Kidney (tissue), 14 donors: ENCODE results near the gene PAK1. TPM values are rescaled to one million over a fixed set of nuclear protein-coding genes. Genes with fewer than 3 reads are reported as not detected.

ENCODE experiments used
- DNase-seq, 5 donors: peaks; one replicate each; pipeline ENCODE4 v3.0.0-alpha.2; 2013 to 2020
- FAIRE-seq: peaks from 2 replicates; lab custom pipeline; 2012; peaks lifted over from hg19 to GRCh38; lab: Jason Lieb, UNC
- H3K27ac ChIP-seq, 2 donors: one replicate each; pipeline ENCODE4 v1.7.0; 2013; ENCODE audit warnings: low read depth in 2 of 2, low read length in 2 of 2, inconsistent platforms in 1 of 2
- H3K27me3 ChIP-seq: one replicate; pipeline ENCODE4 v1.7.1; 2013; ENCODE audit warnings: low read length, inconsistent platforms; ENCODE audit not compliant: control insufficient read depth, insufficient read depth
- H3K36me3 ChIP-seq, 3 donors: one replicate each; pipeline versions ENCODE4 v1.7.0 to v1.7.1; 2013; ENCODE audit warnings: low read length in 3 of 3, control low read depth in 1 of 3, inconsistent platforms in 1 of 3; ENCODE audit not compliant: insufficient read depth in 3 of 3, control insufficient read depth in 2 of 3
- H3K4me1 ChIP-seq, 3 donors: one replicate each; pipeline versions ENCODE4 v1.7.0 to v1.7.1; 2013; ENCODE audit warnings: low read length in 3 of 3, inconsistent platforms in 1 of 3, low read depth in 1 of 3; ENCODE audit not compliant: control insufficient read depth in 2 of 3, insufficient read depth in 2 of 3
- H3K4me3 ChIP-seq, 3 donors: one replicate each; pipeline versions ENCODE4 v1.7.0 to v1.8.1; 2013; ENCODE audit warnings: low read length in 3 of 3, control low read depth in 1 of 3, inconsistent platforms in 1 of 3
- H3K9ac ChIP-seq, 3 donors: one replicate each; pipeline versions ENCODE4 v1.7.0 to v1.7.1; 2013; ENCODE audit warnings: low read length in 3 of 3, control low read depth in 1 of 3, inconsistent platforms in 1 of 3
- H3K9me3 ChIP-seq, 3 donors: one replicate each; pipeline versions ENCODE4 v1.7.0 to v1.7.1; 2013; ENCODE audit warnings: low read length in 3 of 3, control low read depth in 1 of 3, inconsistent platforms in 1 of 3; ENCODE audit not compliant: control insufficient read depth in 2 of 3, insufficient read depth in 1 of 3
- intact Hi-C: fragments of 100-400 bp; cut with DNase I; formaldehyde crosslinking; loops from one replicate; pipeline ENCODE4 v1.11.1; 2022
- polyA plus RNA-seq: library from polyadenylated mRNA; stranded (reverse); fragments of 350-450 nt; fragmentation: Illumina TruSeq; extraction: RNeasy Lipid Tissue Mini Kit (QIAGEN cat#74804); gene quantifications from one replicate; pipeline ENCODE4 v1.2.3, GENCODE V29; 2014; ENCODE audit warnings: low read depth, low replicate concordance; ENCODE audit not compliant: insufficient read depth
- total RNA-seq: library from RNA; stranded (reverse); fragmentation: NEBNext Ultra II Directional; extraction: Animal tissue kit (Norgen Biotek cat#: 25700); gene quantifications from one replicate; pipeline ENCODE4 v1.2.1, GENCODE V29; 2021
- TF ChIP-seq, protein P1 (sequence below): IDR thresholded peaks from 3 replicates; pipeline ENCODE4 v1.5.1; 2012; ENCODE audit warnings: mild to moderate bottlenecking, moderate library complexity, borderline replicate concordance; ENCODE audit not compliant: insufficient read depth; ENCODE audit errors: extremely low read depth
- donor health status: control.
- donor health status: control.
- donor health status: control.
- donor health status: control.
- donor health status: control.
- donor health status: DM: yes; HTN: yes; CAD: no.
- donor health status: Normal renal cell carcinoma (clear cell type).

The PAK1 gene
- total and polyA plus RNA-seq, 2 donors from 2014 or later = 22.2 to 29.1 TPM

DNA sequence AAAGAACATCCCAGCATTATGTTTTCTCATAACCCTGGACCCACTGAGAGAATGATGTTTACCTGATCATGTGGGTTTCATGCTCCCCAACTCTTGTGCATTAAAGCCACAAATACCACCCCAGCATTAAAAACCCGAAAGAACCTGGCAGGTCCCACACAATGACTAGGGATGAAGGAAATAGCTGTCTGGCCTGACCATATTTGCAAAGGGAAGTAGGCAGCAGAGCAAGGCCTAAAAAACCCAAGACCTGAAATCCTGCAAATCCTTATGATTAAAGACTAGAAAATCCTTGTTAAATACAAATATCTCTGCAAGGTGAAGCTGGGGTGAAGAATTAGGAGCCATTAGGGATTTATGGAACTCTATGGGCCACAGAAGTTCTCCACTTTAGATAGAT, 23.7 kb downstream of the PAK1 start:
- intact Hi-C loops = no loop called here
- DNase-seq (no peak), FAIRE-seq (no peak)
- Histone ChIP-seq H3K36me3 (no peaks in the 10 kb centered on the region), H3K4me3 (no peak overlapping the region), H3K27me3 (no peaks in the 10 kb centered on the region), H3K4me1 (no peaks in the 10 kb centered on the region), H3K9me3 (no peaks in the 10 kb centered on the region), H3K9ac (no peak overlapping the region), H3K27ac (no peak overlapping the region)
- TF ChIP-seq, protein P1, sequence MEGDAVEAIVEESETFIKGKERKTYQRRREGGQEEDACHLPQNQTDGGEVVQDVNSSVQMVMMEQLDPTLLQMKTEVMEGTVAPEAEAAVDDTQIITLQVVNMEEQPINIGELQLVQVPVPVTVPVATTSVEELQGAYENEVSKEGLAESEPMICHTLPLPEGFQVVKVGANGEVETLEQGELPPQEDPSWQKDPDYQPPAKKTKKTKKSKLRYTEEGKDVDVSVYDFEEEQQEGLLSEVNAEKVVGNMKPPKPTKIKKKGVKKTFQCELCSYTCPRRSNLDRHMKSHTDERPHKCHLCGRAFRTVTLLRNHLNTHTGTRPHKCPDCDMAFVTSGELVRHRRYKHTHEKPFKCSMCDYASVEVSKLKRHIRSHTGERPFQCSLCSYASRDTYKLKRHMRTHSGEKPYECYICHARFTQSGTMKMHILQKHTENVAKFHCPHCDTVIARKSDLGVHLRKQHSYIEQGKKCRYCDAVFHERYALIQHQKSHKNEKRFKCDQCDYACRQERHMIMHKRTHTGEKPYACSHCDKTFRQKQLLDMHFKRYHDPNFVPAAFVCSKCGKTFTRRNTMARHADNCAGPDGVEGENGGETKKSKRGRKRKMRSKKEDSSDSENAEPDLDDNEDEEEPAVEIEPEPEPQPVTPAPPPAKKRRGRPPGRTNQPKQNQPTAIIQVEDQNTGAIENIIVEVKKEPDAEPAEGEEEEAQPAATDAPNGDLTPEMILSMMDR = no peak

DNA sequence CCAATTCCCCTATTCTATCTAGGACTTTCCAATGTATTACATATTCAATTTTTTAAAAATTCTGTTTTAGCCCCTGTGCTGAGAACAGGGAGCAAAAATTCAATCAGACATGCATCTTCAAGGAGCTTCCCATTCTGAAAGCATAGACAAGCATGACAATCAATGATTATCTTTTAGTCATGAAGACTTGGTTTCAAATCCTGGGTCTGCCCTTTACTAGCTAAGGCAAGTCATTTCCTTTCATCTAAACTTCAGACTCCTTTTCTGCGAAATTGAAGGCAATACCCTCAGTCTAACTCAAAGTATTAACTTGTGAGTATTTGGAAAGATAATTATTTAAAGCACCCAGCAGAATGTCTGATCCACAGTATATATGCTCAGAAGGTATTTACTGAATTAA, 24.1 kb downstream of the PAK1 start:
- TF ChIP-seq, protein P1 = no peak
- Histone ChIP-seq H3K4me1 (no peaks in the 10 kb centered on the region), H3K27ac (no peak overlapping the region), H3K9ac (no peak overlapping the region), H3K9me3 (no peaks in the 10 kb centered on the region), H3K4me3 (no peak overlapping the region), H3K36me3 (no peaks in the 10 kb centered on the region), H3K27me3 (no peaks in the 10 kb centered on the region)
- DNase-seq (no peak), FAIRE-seq (no peak)
- intact Hi-C loops = no loop called here

DNA sequence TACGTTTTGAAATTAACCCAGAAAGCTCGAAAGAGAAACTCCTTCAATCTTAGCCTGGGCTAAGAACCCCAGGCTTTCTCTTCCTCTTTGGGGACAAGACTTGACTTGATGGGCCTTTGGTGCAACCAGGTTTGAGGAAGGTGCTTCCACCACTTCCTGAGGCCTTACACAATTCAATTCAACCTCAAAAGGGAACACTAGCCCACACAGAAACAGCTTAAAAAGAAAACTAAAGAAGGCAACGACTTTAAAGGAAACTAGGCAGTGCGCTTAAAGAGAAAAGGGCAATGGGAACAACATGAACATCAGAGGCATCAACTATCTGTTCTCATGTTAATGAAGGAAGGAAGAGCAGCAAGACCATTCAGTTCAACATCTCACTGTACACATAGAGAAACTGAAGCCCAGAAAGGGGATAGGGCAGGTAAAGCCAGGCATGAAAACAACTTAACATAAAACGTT, 24.8 kb downstream of the PAK1 start:
- TF ChIP-seq, protein P1 = no peak
- no peak overlapping the region for H3K27ac ChIP-seq
- intact Hi-C loops = no loop called here
- no peaks in the 10 kb centered on the region for H3K4me1 ChIP-seq
- FAIRE-seq (no peak), DNase-seq (no peak)
- no peak overlapping the region for H3K9ac ChIP-seq
- H3K36me3 ChIP-seq = no peaks in the 10 kb centered on the region
- no peaks in the 10 kb centered on the region for H3K27me3 ChIP-seq
- H3K9me3 ChIP-seq = no peaks in the 10 kb centered on the region
- no peak overlapping the region for H3K4me3 ChIP-seq

DNA sequence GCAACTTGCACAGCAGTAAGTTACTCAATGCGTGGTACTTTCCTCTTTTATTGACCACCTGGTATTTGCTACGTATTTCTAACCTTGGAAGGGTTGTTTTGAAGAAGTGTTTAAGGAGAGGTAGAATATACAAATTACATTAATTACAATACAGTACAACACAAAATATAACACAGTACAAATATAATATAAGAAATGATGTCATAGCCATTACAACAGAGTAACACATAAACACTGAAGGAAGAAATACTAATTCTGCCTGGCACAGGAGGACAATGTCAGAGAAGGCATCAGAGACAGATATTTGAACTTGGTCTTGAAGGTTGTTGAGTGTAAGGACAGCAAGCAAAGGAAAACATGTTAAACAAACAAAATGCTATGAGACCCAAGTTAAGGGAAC, 25.6 kb downstream of the PAK1 start:
- intact Hi-C loops = no loop called here
- H3K36me3 ChIP-seq = no peaks in the 10 kb centered on the region
- no peaks in the 10 kb centered on the region for H3K9me3 ChIP-seq
- DNase-seq (no peak), FAIRE-seq (no peak)
- no peaks in the 10 kb centered on the region for H3K27me3 ChIP-seq
- no peak overlapping the region for H3K9ac ChIP-seq
- TF ChIP-seq, protein P1 = no peak
- H3K27ac ChIP-seq = no peak overlapping the region
- H3K4me1 ChIP-seq = no peaks in the 10 kb centered on the region
- no peak overlapping the region for H3K4me3 ChIP-seq
